Right lobe of liver (tissue), 4 donors: ENCODE data around the gene SLAIN2.

ENCODE experiments used
- CTCF ChIP-seq, 4 donors: fragments of 200-600 bp in 3 of 4; fragments of 450-650 bp in 1 of 4; IDR thresholded peaks; one replicate each; pipeline versions ENCODE4 v1.5.1 to v1.8.0; 2016 to 2022; ENCODE audit warnings: antibody characterized with exemption in 4 of 4, mild to moderate bottlenecking in 2 of 4
- POLR2A ChIP-seq: fragments of 450-650 bp; IDR thresholded peaks from one replicate; pipeline ENCODE4 v1.6.1; 2017; ENCODE audit warnings: antibody characterized with exemption, mild to moderate bottlenecking
- donor health status: DM: no; HTN: no; CAD: no.
- donor health status: DM: no; HTN: no; CAD: no.
- donor health status: DM: no; HTN: yes; CAD: no.

- TF ChIP-seq CTCF (IDR thresholded peaks at IDR 0.05) (no peak), POLR2A (no peak)
Measured at GRCh38 chr4:48329193-48329592, 12.1 kb upstream of the SLAIN2 start.
